Transverse colon (tissue), 1 donor: Measurements from ENCODE around the gene TNS4.

Source experiments
- EP300 ChIP-seq: sonication (generic); formaldehyde crosslinking; IDR thresholded peaks from one replicate; pipeline ENCODE4 v1.6.1; 2017; ENCODE audit warnings: antibody characterized with exemption, low read depth
- POLR2A ChIP-seq: fragments of 450-650 bp; IDR thresholded peaks from one replicate; pipeline ENCODE4 v1.6.1; 2016; ENCODE audit warnings: antibody characterized with exemption, mild to moderate bottlenecking, moderate library complexity

DNA sequence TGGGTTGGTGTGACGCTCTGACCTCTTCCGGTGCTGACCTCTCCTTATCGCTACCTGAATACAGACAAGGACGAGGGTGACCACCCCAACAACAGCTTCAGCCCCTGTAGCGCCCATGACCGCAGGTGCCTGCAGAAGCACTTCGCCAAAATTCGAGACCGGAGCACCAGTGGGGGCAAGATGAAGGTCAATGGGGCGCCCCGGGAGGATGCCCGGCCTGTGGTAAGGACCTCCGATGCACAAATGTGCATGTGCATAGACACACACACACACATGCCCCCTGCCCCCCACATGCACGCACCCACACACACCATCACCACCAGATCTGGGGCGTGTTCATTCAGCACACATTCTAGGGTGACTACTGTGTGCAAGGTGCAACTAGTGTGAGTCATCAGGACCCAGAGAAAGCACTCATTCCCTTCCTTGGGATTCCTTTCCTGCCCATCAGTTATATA lies 48.5 kb downstream of the TNS4 start:
- TF ChIP-seq POLR2A (no peak), EP300 (no peak)
